A673 (cell line): ENCODE data around the gene AOC2.

Experiments
- EZH2 ChIP-seq: fragments of 200-600 bp; sonication (generic); IDR thresholded peaks from 2 replicates; pipeline ENCODE4 v1.6.1; 2017; ENCODE audit warnings: borderline replicate concordance, low read depth, mild to moderate bottlenecking, mixed read lengths, antibody characterized with exemption, low read length; ENCODE audit not compliant: poor library complexity, severe bottlenecking
- TF ChIP-seq, protein P1 (sequence below): fragments of 300-800, 200-600 bp; sonication (generic); conservative IDR thresholded peaks from 2 replicates; pipeline ENCODE4 v1.5.1; 2017; ENCODE audit warnings: low read depth, mild to moderate bottlenecking, antibody characterized with exemption, low read length, moderate library complexity, mixed read lengths

DNA sequence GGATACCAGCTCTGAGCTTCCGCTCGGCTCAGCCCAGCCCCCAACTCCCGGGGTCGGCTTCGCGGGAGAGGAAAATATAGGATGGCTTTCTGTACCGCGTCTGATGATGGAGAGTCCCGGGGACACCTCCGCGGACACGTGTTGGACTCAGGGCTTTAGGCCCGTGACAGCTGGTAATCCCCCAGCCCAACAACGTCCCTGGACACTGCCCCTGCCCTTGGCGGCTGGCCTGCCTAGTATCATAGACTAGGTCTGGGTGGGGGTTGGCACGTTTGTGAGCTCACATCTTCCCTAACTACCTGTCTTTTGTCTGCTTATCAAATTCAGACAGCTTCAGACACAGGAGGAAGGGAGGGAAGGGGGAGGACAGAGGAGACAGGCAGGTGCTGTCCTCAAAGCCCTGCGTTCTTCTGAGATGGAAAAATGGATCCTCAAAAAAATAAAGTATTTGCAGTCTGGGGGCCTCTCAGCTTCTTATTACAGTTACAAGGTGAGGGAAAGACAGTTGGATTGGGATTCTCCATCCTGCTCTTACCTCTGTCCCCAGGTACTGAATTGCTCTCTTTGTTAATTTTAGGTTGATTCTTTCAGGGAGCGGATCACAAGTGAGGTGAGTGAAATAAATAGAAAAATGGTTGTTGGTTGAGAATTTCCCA, 10.5 kb upstream of the AOC2 start:
- TF ChIP-seq, protein P1, sequence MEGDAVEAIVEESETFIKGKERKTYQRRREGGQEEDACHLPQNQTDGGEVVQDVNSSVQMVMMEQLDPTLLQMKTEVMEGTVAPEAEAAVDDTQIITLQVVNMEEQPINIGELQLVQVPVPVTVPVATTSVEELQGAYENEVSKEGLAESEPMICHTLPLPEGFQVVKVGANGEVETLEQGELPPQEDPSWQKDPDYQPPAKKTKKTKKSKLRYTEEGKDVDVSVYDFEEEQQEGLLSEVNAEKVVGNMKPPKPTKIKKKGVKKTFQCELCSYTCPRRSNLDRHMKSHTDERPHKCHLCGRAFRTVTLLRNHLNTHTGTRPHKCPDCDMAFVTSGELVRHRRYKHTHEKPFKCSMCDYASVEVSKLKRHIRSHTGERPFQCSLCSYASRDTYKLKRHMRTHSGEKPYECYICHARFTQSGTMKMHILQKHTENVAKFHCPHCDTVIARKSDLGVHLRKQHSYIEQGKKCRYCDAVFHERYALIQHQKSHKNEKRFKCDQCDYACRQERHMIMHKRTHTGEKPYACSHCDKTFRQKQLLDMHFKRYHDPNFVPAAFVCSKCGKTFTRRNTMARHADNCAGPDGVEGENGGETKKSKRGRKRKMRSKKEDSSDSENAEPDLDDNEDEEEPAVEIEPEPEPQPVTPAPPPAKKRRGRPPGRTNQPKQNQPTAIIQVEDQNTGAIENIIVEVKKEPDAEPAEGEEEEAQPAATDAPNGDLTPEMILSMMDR, result no peak
- no peak for TF ChIP-seq EZH2
